G401.6 (cell line): ENCODE measurements around the gene KRT34.
"Not testable (repeated sequence)": the region's sequence is repeated elsewhere in the genome, so short reads cannot be mapped to it uniquely, and the experiment has no call there.

Source experiments
- FAIRE-seq: peaks from 2 replicates; lab custom pipeline; 2012; peaks lifted over from hg19 to GRCh38; lab: Jason Lieb, UNC

KRT34 gene

GRCh38 chr17:41366070-41366469, 16.0 kb downstream of the KRT34 start:
- no peak for FAIRE-seq

- no peak for FAIRE-seq
Observed at GRCh38 chr17:41363881-41364280, 18.2 kb downstream of the KRT34 start.

- FAIRE-seq, result no peak
Observed at GRCh38 chr17:41360296-41360995, 21.7 kb downstream of the KRT34 start.

- FAIRE-seq, result no peak
Observed at GRCh38 chr17:41354536-41354935, 27.6 kb downstream of the KRT34 start.

GRCh38 chr17:41352597-41353366, 29.3 kb downstream of the KRT34 start:
- no peak for FAIRE-seq

GRCh38 chr17:41351177-41351576, 30.9 kb downstream of the KRT34 start:
- FAIRE-seq, result no peak

GRCh38 chr17:41350381-41350878, 31.7 kb downstream of the KRT34 start, which contains the start of gene KRT33A:
TSS of gene KRT33A (minus strand) at chr17:41350828. CDS start at chr17:41350767, 61 bp downstream.
- FAIRE-seq, result not testable (repeated sequence)

GRCh38 chr17:41347869-41348760, 34.0 kb downstream of the KRT34 start:
- FAIRE-seq, result no peak

- not testable (repeated sequence) for FAIRE-seq
Observed at GRCh38 chr17:41346421-41346820, 35.7 kb downstream of the KRT34 start.

GRCh38 chr17:41345992-41346391, 36.1 kb downstream of the KRT34 start:
- FAIRE-seq, result no peak

GRCh38 chr17:41343029-41343428, 39.1 kb downstream of the KRT34 start:
- FAIRE-seq, result no peak

- FAIRE-seq, result no peak
Observed at GRCh38 chr17:41340934-41341861, 40.9 kb downstream of the KRT34 start.

GRCh38 chr17:41340494-41340893, 41.6 kb downstream of the KRT34 start:
- no peak for FAIRE-seq

GRCh38 chr17:41339571-41340172, 42.4 kb downstream of the KRT34 start:
- no peak for FAIRE-seq

- no peak for FAIRE-seq
Observed at GRCh38 chr17:41338961-41339485, 43.1 kb downstream of the KRT34 start.

GRCh38 chr17:41335747-41336146, 46.4 kb downstream of the KRT34 start:
- FAIRE-seq, result no peak

GRCh38 chr17:41334385-41335305, 47.5 kb downstream of the KRT34 start:
- no peak for FAIRE-seq

GRCh38 chr17:41333836-41334235, 48.3 kb downstream of the KRT34 start:
- no peak for FAIRE-seq

- no peak for FAIRE-seq
Observed at GRCh38 chr17:41333098-41333497, 49.0 kb downstream of the KRT34 start.
